H1 (cell line): ENCODE results near the gene SLC5A12. TPM values are rescaled to one million over a fixed set of nuclear protein-coding genes. Genes with fewer than 3 reads are reported as not detected.

Experiments used
- CTCF ChIA-PET: fragments of 300-600 bp; sonication (Branson Sonifier 250); formaldehyde crosslinking; loops from one replicate; lab custom pipeline; 2021; ENCODE audit not compliant: partially characterized antibody; lab: Charles Lee
- POLR2A ChIA-PET: fragments of 300-600 bp; sonication (Branson Sonifier 250); formaldehyde crosslinking; loops from one replicate; lab custom pipeline; 2021; ENCODE audit warnings: inconsistent platforms; ENCODE audit not compliant: partially characterized antibody; lab: Charles Lee
- DNase-seq, 2 experiments: peaks; one replicate each; pipeline versions ENCODE4 v3.0.0 to v3.0.0-alpha.2; 2010 to 2022; ENCODE audit warnings: low spot score in 2 of 2, low read depth in 1 of 2, mixed read lengths in 1 of 2
- FAIRE-seq: peaks from 2 replicates; lab custom pipeline; 2011; peaks lifted over from hg19 to GRCh38; lab: Jason Lieb, UNC
- H2AFZ ChIP-seq: 2 replicates; pipeline ENCODE4 v1.8.1; 2012; ENCODE audit warnings: low read length, inconsistent platforms
- H2AK5ac ChIP-seq: 2 replicates; pipeline ENCODE4 v1.6.1; 2013; ENCODE audit warnings: low read depth, low read length
- H2BK120ac ChIP-seq: replicated peaks from 2 replicates; pipeline ENCODE3; 2013; ENCODE audit warnings: low read depth, low read length, inconsistent platforms
- H2BK12ac ChIP-seq: 2 replicates; pipeline ENCODE4 v1.6.1; 2013; ENCODE audit warnings: low read depth, low read length
- H2BK15ac ChIP-seq: 2 replicates; pipeline ENCODE4 v1.6.1; 2013; ENCODE audit warnings: low read length
- H2BK20ac ChIP-seq: 2 replicates; pipeline ENCODE4 v1.6.1; 2013; ENCODE audit warnings: low read length
- H2BK5ac ChIP-seq: 2 replicates; pipeline ENCODE4 v1.6.1; 2013; ENCODE audit warnings: low read depth, low read length
- H3K14ac ChIP-seq: 2 replicates; pipeline ENCODE4 v1.6.1; 2013; ENCODE audit warnings: inconsistent platforms; ENCODE audit not compliant: insufficient read length
- H3K18ac ChIP-seq: 2 replicates; pipeline ENCODE4 v1.6.1; 2013; ENCODE audit warnings: low read length; ENCODE audit errors: extremely low read depth
- H3K23ac ChIP-seq: 2 replicates; pipeline ENCODE4 v1.6.1; 2013; ENCODE audit warnings: inconsistent platforms; ENCODE audit not compliant: insufficient read length
- H3K23me2 ChIP-seq: 2 replicates; pipeline ENCODE4 v1.6.1; 2013; ENCODE audit warnings: low read depth, low read length
- H3K27ac ChIP-seq: 2 replicates; pipeline ENCODE4 v1.6.1; 2011; ENCODE audit warnings: low read depth, low read length, inconsistent platforms
- H3K27me3 ChIP-seq, 4 experiments: replicated peaks in 1 of 4; 1 replicate in 1 of 4; 2 replicates in 3 of 4; pipeline versions ENCODE4 v1.6.1 to v1.8.1; 2011 to 2013; ENCODE audit warnings: low read length in 3 of 4, mild to moderate bottlenecking in 3 of 4, inconsistent platforms in 2 of 4, mixed read lengths in 2 of 4, moderate library complexity in 1 of 4; ENCODE audit not compliant: control insufficient read depth in 3 of 4, insufficient read depth in 3 of 4; ENCODE audit errors: extremely low read depth in 1 of 4
- H3K36me3 ChIP-seq, 4 experiments: 2 replicates each; pipeline versions ENCODE4 v1.6.1 to v1.8.1; 2011 to 2013; ENCODE audit warnings: mild to moderate bottlenecking in 4 of 4, low read length in 3 of 4, moderate library complexity in 2 of 4, control low read depth in 1 of 4, inconsistent platforms in 1 of 4; ENCODE audit not compliant: insufficient read depth in 4 of 4, control insufficient read depth in 2 of 4
- H3K4ac ChIP-seq: replicated peaks from 2 replicates; pipeline ENCODE3; 2013; ENCODE audit warnings: low read length, low read depth, mixed read lengths, inconsistent platforms; ENCODE audit not compliant: insufficient read length
- H3K4me1 ChIP-seq, 4 experiments: replicated peaks in 1 of 4; 1 replicate in 1 of 4; 2 replicates in 3 of 4; pipeline versions ENCODE4 v1.6.1 to v1.8.1; 2011 to 2013; ENCODE audit warnings: low read length in 3 of 4, inconsistent platforms in 2 of 4, mixed read lengths in 1 of 4; ENCODE audit not compliant: insufficient read depth in 4 of 4, control insufficient read depth in 3 of 4
- H3K4me2 ChIP-seq, 2 experiments: 2 replicates each; pipeline versions ENCODE4 v1.6.1 to v1.8.1; 2011 to 2013; ENCODE audit warnings: low read depth in 2 of 2, low read length in 2 of 2, control low read depth in 1 of 2, inconsistent platforms in 1 of 2, mild to moderate bottlenecking in 1 of 2; ENCODE audit not compliant: insufficient read depth in 1 of 2
- H3K4me3 ChIP-seq, 4 experiments: fragments of 200-600, 300-600 bp in 1 of 4; sonication (generic), shearing (Covaris generic), sonication (Bioruptor Twin) in 1 of 4; 2 replicates each; pipeline versions ENCODE4 v1.5.1 to v1.8.1; 2011 to 2016; ENCODE audit warnings: low read length in 4 of 4, low read depth in 3 of 4, control low read depth in 2 of 4, inconsistent platforms in 2 of 4, mild to moderate bottlenecking in 2 of 4, mixed read lengths in 1 of 4, moderate library complexity in 1 of 4; ENCODE audit not compliant: insufficient read depth in 2 of 4; ENCODE audit errors: extremely low read depth in 1 of 4
- H3K56ac ChIP-seq: replicated peaks from 2 replicates; pipeline ENCODE3; 2013; ENCODE audit warnings: low read depth, mild to moderate bottlenecking, mixed read lengths, low read length, inconsistent platforms; ENCODE audit not compliant: insufficient read length
- H3K79me1 ChIP-seq: 2 replicates; pipeline ENCODE4 v1.6.1; 2013; ENCODE audit warnings: low read depth, low read length, control low read depth
- H3K79me2 ChIP-seq, 2 experiments: 2 replicates each; pipeline versions ENCODE4 v1.6.1 to v1.8.1; 2012 to 2013; ENCODE audit warnings: low read length in 2 of 2, mild to moderate bottlenecking in 2 of 2, inconsistent platforms in 1 of 2; ENCODE audit not compliant: insufficient read depth in 2 of 2, control insufficient read depth in 1 of 2
- H3K9ac ChIP-seq, 4 experiments: replicated peaks in 1 of 4; 1 replicate in 1 of 4; 2 replicates in 3 of 4; pipeline versions ENCODE4 v1.6.1 to v1.8.1; 2011 to 2013; ENCODE audit warnings: low read depth in 3 of 4, low read length in 3 of 4, control low read depth in 2 of 4, mild to moderate bottlenecking in 2 of 4, moderate library complexity in 2 of 4, inconsistent platforms in 1 of 4; ENCODE audit errors: extremely low read depth in 1 of 4
- H3K9me3 ChIP-seq, 2 experiments: 2 replicates each; pipeline versions ENCODE4 v1.6.1 to v1.8.1; 2012 to 2013; ENCODE audit warnings: mild to moderate bottlenecking in 2 of 2, moderate library complexity in 2 of 2, control low read depth in 1 of 2, inconsistent platforms in 1 of 2, low read depth in 1 of 2, low read length in 1 of 2, mixed read lengths in 1 of 2; ENCODE audit not compliant: insufficient read depth in 2 of 2
- H4K20me1 ChIP-seq, 2 experiments: replicated peaks in 1 of 2; 2 replicates each; pipeline versions ENCODE3 to v1.8.1; 2011 to 2013; ENCODE audit warnings: inconsistent platforms in 2 of 2, low read length in 2 of 2, mild to moderate bottlenecking in 1 of 2; ENCODE audit not compliant: insufficient read depth in 2 of 2, control insufficient read depth in 1 of 2
- H4K5ac ChIP-seq: 2 replicates; pipeline ENCODE4 v1.6.1; 2013; ENCODE audit warnings: low read length, low read depth, mixed read lengths, inconsistent platforms; ENCODE audit not compliant: insufficient read length
- H4K8ac ChIP-seq: 2 replicates; pipeline ENCODE4 v1.8.0; 2013; ENCODE audit warnings: mild to moderate bottlenecking, moderate library complexity, low read length, inconsistent platforms; ENCODE audit not compliant: insufficient read depth; ENCODE audit errors: extremely low read depth
- H4K91ac ChIP-seq: replicated peaks from 2 replicates; pipeline ENCODE3; 2013; ENCODE audit warnings: low read length, mixed read lengths, inconsistent platforms; ENCODE audit not compliant: insufficient read length
- ASH2L ChIP-seq: fragments of 200-600, 300-600 bp; sonication (generic); IDR thresholded peaks from one replicate; pipeline ENCODE4 v1.7.1; 2017; ENCODE audit warnings: low read length
- CBX5 ChIP-seq: fragments of 300-800, 300-1000 bp; sonication (generic); IDR thresholded peaks from 2 replicates; pipeline ENCODE4 v1.7.1; 2016; ENCODE audit warnings: antibody characterized with exemption, low read length, low read depth
- CBX8 ChIP-seq: fragments of 300-800, 300-1000 bp; sonication (generic); IDR thresholded peaks from 2 replicates; pipeline ENCODE4 v1.7.1; 2016; ENCODE audit warnings: low read depth, low read length, borderline replicate concordance
- CHD2 ChIP-seq: IDR thresholded peaks from 2 replicates; pipeline ENCODE4 v1.6.1; 2012; ENCODE audit warnings: low read length, improper control_type of control experiment
- E2F6 ChIP-seq: IDR thresholded peaks from 2 replicates; pipeline ENCODE4 v1.6.1; 2012; ENCODE audit warnings: inconsistent platforms
- EGR1 ChIP-seq: IDR thresholded peaks from 2 replicates; pipeline ENCODE4 v1.6.1; 2011; ENCODE audit warnings: low read depth, low read length, borderline replicate concordance
- HDAC2 ChIP-seq, 2 experiments: fragments of 300-600 bp in 1 of 2; sonication (generic) in 1 of 2; IDR thresholded peaks; 2 replicates each; pipeline ENCODE4 v1.6.1; 2011 to 2012; ENCODE audit warnings: low read depth in 2 of 2, low read length in 2 of 2, mild to moderate bottlenecking in 2 of 2, moderate library complexity in 2 of 2, borderline replicate concordance in 1 of 2, inconsistent platforms in 1 of 2
- HDAC6 ChIP-seq: IDR thresholded peaks from one replicate; pipeline ENCODE4 v1.7.1; 2012; ENCODE audit warnings: low read depth, mild to moderate bottlenecking, inconsistent platforms, low read length, moderate library complexity
- MAX ChIP-seq: IDR thresholded peaks from 2 replicates; pipeline ENCODE4 v1.6.1; 2012; ENCODE audit warnings: inconsistent platforms
- NRF1 ChIP-seq: IDR thresholded peaks from 2 replicates; pipeline ENCODE4 v1.6.1; 2011; ENCODE audit warnings: mild to moderate bottlenecking, low read depth, low read length, improper control_type of control experiment
- POLR2A ChIP-seq, 2 experiments: IDR thresholded peaks; 1 replicate in 1 of 2; 2 replicates in 1 of 2; pipeline ENCODE4 v1.6.1; 2011; ENCODE audit warnings: low read depth in 2 of 2, low read length in 2 of 2, mild to moderate bottlenecking in 2 of 2; ENCODE audit errors: control extremely low read depth in 1 of 2
- POU5F1 ChIP-seq: IDR thresholded peaks from 2 replicates; pipeline ENCODE4 v1.6.1; 2011; ENCODE audit warnings: low read depth, mild to moderate bottlenecking, low read length, moderate library complexity
- RBBP5 ChIP-seq: IDR thresholded peaks from 2 replicates; pipeline ENCODE4 v1.7.1; 2012; ENCODE audit warnings: low read depth, mild to moderate bottlenecking, inconsistent platforms, low read length, moderate library complexity, borderline replicate concordance
- SP2 ChIP-seq: IDR thresholded peaks from 2 replicates; pipeline ENCODE4 v1.6.1; 2012; ENCODE audit warnings: mild to moderate bottlenecking, low read length, inconsistent platforms
- SP4 ChIP-seq: IDR thresholded peaks from 2 replicates; pipeline ENCODE4 v1.6.1; 2012; ENCODE audit warnings: low read length, inconsistent platforms
- TAF1 ChIP-seq: IDR thresholded peaks from 2 replicates; pipeline ENCODE4 v1.6.1; 2011; ENCODE audit warnings: mild to moderate bottlenecking, low read depth, low read length
- polyA plus RNA-seq, 7 experiments: library from polyadenylated mRNA; depleted of rRNA in 3 of 7; stranded (reverse) in 5 of 7; unstranded in 2 of 7; fragments of >200 nt in 5 of 7; fragments of 200-250 nt in 2 of 7; gene quantifications; 1 replicate in 5 of 7; 2 replicates in 1 of 7; 4 replicates in 1 of 7; pipeline versions ENCODE4 v1.2.1 to v1.2.3, GENCODE V29; 2011 to 2013; ENCODE audit warnings: missing spikeins in 2 of 7, mixed read lengths in 2 of 7
- total RNA-seq: library from RNA; stranded (reverse); fragmentation: NEBNext Ultra II Directional; extraction: Animal tissue kit (Norgen Biotek cat#: 25700); gene quantifications from 2 replicates; pipeline ENCODE4 v1.2.1, GENCODE V29; 2021

The SLC5A12 gene
- total and polyA plus RNA-seq, 2 of the 8 experiments (the other 6 are each of a cell fraction or from before 2014, with no cell fraction given): 1.3 to 1.4 TPM

GRCh38 chr11:26677566-26677965 is 44.3 kb downstream of the SLC5A12 start:
- DNase-seq: no peak
- no peaks in the 10 kb centered on the region for H3K79me2 ChIP-seq
- no peak overlapping the region for H3K23ac ChIP-seq
- H3K4me2 ChIP-seq: no peak overlapping the region
- no peak overlapping the region for H3K4ac ChIP-seq
- no peak overlapping the region for H2AK5ac ChIP-seq
- H4K91ac ChIP-seq: no peak overlapping the region
- ChIA-PET POLR2A (no interaction called here), CTCF (interaction anchor here (0.7 kb wide), 1 partner anchor 381 kb away, joined by 3 read pairs; no protein-coding TSS in a partner anchor)
- H3K4me3 ChIP-seq: no peak overlapping the region
- no peaks in the 10 kb centered on the region for H4K20me1 ChIP-seq
- no peaks in the 10 kb centered on the region for H3K36me3 ChIP-seq
- no peak overlapping the region for H3K18ac ChIP-seq
- H3K9me3 ChIP-seq: no peaks in the 10 kb centered on the region
- no peaks in the 10 kb centered on the region; the same call in 1 of the 2 replicates for H3K23me2 ChIP-seq
- H3K56ac ChIP-seq: no peak overlapping the region
- no peak overlapping the region for H3K14ac ChIP-seq
- H2BK20ac ChIP-seq: no peak overlapping the region
- no peak overlapping the region for H2BK5ac ChIP-seq
- H4K5ac ChIP-seq: no peak overlapping the region
- no peak for FAIRE-seq
- H3K79me1 ChIP-seq: no peaks in the 10 kb centered on the region
- no peaks in the 10 kb centered on the region for H3K27me3 ChIP-seq
- H3K27ac ChIP-seq: no peak overlapping the region
- no peak overlapping the region for H4K8ac ChIP-seq
- H3K4me1 ChIP-seq: no peaks in the 10 kb centered on the region
- H2BK15ac ChIP-seq: no peak overlapping the region
- no peak overlapping the region for H2BK12ac ChIP-seq
- H3K9ac ChIP-seq: no peak overlapping the region
- no peak overlapping the region for H2AFZ ChIP-seq
- H2BK120ac ChIP-seq: no peak overlapping the region
- no peak for TF ChIP-seq EGR1
- TF ChIP-seq E2F6: no peak
- no peak for TF ChIP-seq RBBP5
- no peak for TF ChIP-seq POU5F1
- TF ChIP-seq HDAC6: no peak
- no peak for TF ChIP-seq POLR2A (IDR thresholded peaks at IDR 0.05; ENCODE audit: control extremely low read depth in 1 of 2, low read depth in 2 of 2, low read length in 2 of 2)
- TF ChIP-seq ASH2L: no peak
- TF ChIP-seq CBX8: no peak
- no peak for TF ChIP-seq HDAC2 (IDR thresholded peaks at IDR 0.05; ENCODE audit: borderline replicate concordance in 1 of 2, low read depth in 2 of 2, low read length in 2 of 2)
- no peak for TF ChIP-seq MAX
- no peak for TF ChIP-seq CHD2
- TF ChIP-seq NRF1: no peak
- TF ChIP-seq CBX5: no peak
- TF ChIP-seq TAF1: no peak
- TF ChIP-seq SP4: no peak
- TF ChIP-seq SP2: no peak
